Measurements from ENCODE around the gene ITPR1. TPM values are rescaled to one million over a fixed set of nuclear protein-coding genes. Genes with fewer than 3 reads are reported as not detected.
A peak's percentile ranks its signal among the peaks of the same experiment; 100 is the strongest.

The ITPR1 gene
- total and polyA plus RNA-seq, 4 donors, result 3.7 to 39.4 (median 8.2) TPM

GRCh38 chr3:4505688-4506558, 12.8 kb downstream of the ITPR1 start:
- no peak for TF ChIP-seq EGR1 (IDR thresholded peaks at IDR 0.05; ENCODE audit: low read depth in 2 of 2)
- TF ChIP-seq ATF3 (IDR thresholded peaks at IDR 0.05), result no peak
- peak in 1 of 2 donors; percentile 43 for TF ChIP-seq RXRA (IDR thresholded peaks at IDR 0.05)
- TF ChIP-seq GABPA (IDR thresholded peaks at IDR 0.05 in 1 of 2, conservative IDR thresholded peaks at IDR 0.05 in 1 of 2), result no peak
- TF ChIP-seq SP1 (IDR thresholded peaks at IDR 0.05), result peak; percentile 27
- no peak for TF ChIP-seq ZBTB33 (IDR thresholded peaks at IDR 0.05)
- no peak for TF ChIP-seq RAD21 (IDR thresholded peaks at IDR 0.05)
- peak; percentile 65 to 67 for TF ChIP-seq HNF4A (conservative IDR thresholded peaks at IDR 0.05)
- H3K27ac ChIP-seq (ENCODE audit: low read depth in 1 of 2, low read length in 2 of 2), result peak overlapping the region in 1 of 2 donors; percentile 26
- no peaks in the 10 kb centered on the region for H3K27me3 ChIP-seq (ENCODE audit: control insufficient read depth in 4 of 4, insufficient read depth in 4 of 4, low read length in 3 of 4)
- peaks cover 3 to 35% (median 9%) of the 10 kb centered on the region in 4 donors for H3K4me1 ChIP-seq (ENCODE audit: control insufficient read depth in 4 of 4, insufficient read depth in 4 of 4, low read length in 3 of 4)
- H3K4me3 ChIP-seq (ENCODE audit: low read depth in 1 of 3, low read length in 3 of 3), result no peak overlapping the region
- no peak overlapping the region for H3K9ac ChIP-seq (ENCODE audit: low read depth in 1 of 2, low read length in 2 of 2)
- no peaks in the 10 kb centered on the region for H3K9me3 ChIP-seq (ENCODE audit: control insufficient read depth in 4 of 4, low read length in 3 of 4)
- DNase-seq (ENCODE audit: low spot score), result no peak
- WGBS, result 65% methylated on average over 6 of the region's 6 CpGs
- H3K36me3 ChIP-seq (ENCODE audit: control insufficient read depth in 4 of 4, insufficient read depth in 3 of 4, low read depth in 1 of 4, low read length in 3 of 4), result no peaks in the 10 kb centered on the region

- no peak overlapping the region for H3K9ac ChIP-seq (ENCODE audit: low read depth in 1 of 2, low read length in 2 of 2)
- H3K9me3 ChIP-seq (ENCODE audit: control insufficient read depth in 4 of 4, low read length in 3 of 4), result no peaks in the 10 kb centered on the region
- H3K36me3 ChIP-seq (ENCODE audit: control insufficient read depth in 4 of 4, insufficient read depth in 3 of 4, low read depth in 1 of 4, low read length in 3 of 4), result no peaks in the 10 kb centered on the region
- no peak overlapping the region for H3K4me3 ChIP-seq (ENCODE audit: low read depth in 1 of 3, low read length in 3 of 3)
- no peak overlapping the region for H3K27ac ChIP-seq (ENCODE audit: low read depth in 1 of 2, low read length in 2 of 2)
- TF ChIP-seq HNF4G (IDR thresholded peaks at IDR 0.05), result no peak
- TF ChIP-seq GABPA (IDR thresholded peaks at IDR 0.05 in 1 of 2, conservative IDR thresholded peaks at IDR 0.05 in 1 of 2), result no peak
- TF ChIP-seq FOXA1 (IDR thresholded peaks at IDR 0.05), result no peak
- TF ChIP-seq RAD21 (IDR thresholded peaks at IDR 0.05), result no peak
- no peak for TF ChIP-seq CTCF (IDR thresholded peaks at IDR 0.05; ENCODE audit: low read depth, low read length, missing input control)
- no peak for TF ChIP-seq JUND (IDR thresholded peaks at IDR 0.05)
- 90% methylated on average over 2 of the region's 2 CpGs for WGBS
- DNase-seq (ENCODE audit: low spot score), result no peak
- peaks cover 3 to 30% (median 9%) of the 10 kb centered on the region in 4 donors for H3K4me1 ChIP-seq (ENCODE audit: control insufficient read depth in 4 of 4, insufficient read depth in 4 of 4, low read length in 3 of 4)
- H3K27me3 ChIP-seq (ENCODE audit: control insufficient read depth in 4 of 4, insufficient read depth in 4 of 4, low read length in 3 of 4), result no peaks in the 10 kb centered on the region
Observed at GRCh38 chr3:4506559-4507023, 13.4 kb downstream of the ITPR1 start.
